CD4-positive, alpha-beta T cell (primary cell): Measurements from ENCODE around the gene PPFIBP2. TPM values are rescaled to one million over a fixed set of nuclear protein-coding genes. Genes with fewer than 3 reads are reported as not detected.

ENCODE experiments used
- ATAC-seq: fragments of 200-7000 bp; cut with Tn5 transposase; one replicate; pipeline ENCODE4 v1.10.0; 2022; ENCODE audit warnings: mild to moderate bottlenecking; ENCODE audit not compliant: poor library complexity
- CTCF ChIA-PET: fragments of 350-600 bp; sonication (Branson Sonifier 250); formaldehyde crosslinking; loops from one replicate; lab custom pipeline; 2021; ENCODE audit warnings: antibody characterized with exemption, inconsistent platforms; lab: Charles Lee
- POLR2A ChIA-PET: fragments of 350-600 bp; sonication (Branson Sonifier 250); formaldehyde crosslinking; loops from one replicate; lab custom pipeline; 2021; ENCODE audit warnings: antibody characterized with exemption, inconsistent platforms; lab: Charles Lee
- DNase-seq, 14 experiments: peaks; one replicate each; pipeline ENCODE4 v3.0.0-alpha.2; 2013 to 2020; ENCODE audit warnings: mixed read lengths in 2 of 14
- H3K27ac ChIP-seq, 2 donors: one replicate each; pipeline versions ENCODE4 v1.5.1 to v1.7.0; 2013; ENCODE audit warnings: low read length in 2 of 2, low read depth in 1 of 2, mild to moderate bottlenecking in 1 of 2
- H3K27me3 ChIP-seq, 2 experiments: 1 replicate in 1 of 2; 2 replicates in 1 of 2; pipeline versions ENCODE4 v1.6.1 to v1.7.0; 2013; ENCODE audit warnings: low read length in 2 of 2, control low read depth in 1 of 2, mild to moderate bottlenecking in 1 of 2, moderate library complexity in 1 of 2; ENCODE audit not compliant: insufficient read depth in 2 of 2, control insufficient read depth in 1 of 2
- H3K36me3 ChIP-seq: one replicate; pipeline ENCODE4 v1.6.1; 2013; ENCODE audit warnings: low read length, control low read depth; ENCODE audit not compliant: insufficient read depth
- H3K4me1 ChIP-seq: one replicate; pipeline ENCODE4 v1.6.1; 2013; ENCODE audit warnings: low read length, control low read depth; ENCODE audit not compliant: insufficient read depth
- H3K4me3 ChIP-seq: one replicate; pipeline ENCODE4 v1.5.1; 2013; ENCODE audit warnings: mild to moderate bottlenecking, low read length, moderate library complexity
- H3K9me3 ChIP-seq, 2 experiments: 1 replicate in 1 of 2; 2 replicates in 1 of 2; pipeline versions ENCODE4 v1.6.1 to v1.7.0; 2013; ENCODE audit warnings: low read length in 2 of 2, mild to moderate bottlenecking in 2 of 2, control low read depth in 1 of 2, moderate library complexity in 1 of 2; ENCODE audit not compliant: control insufficient read depth in 1 of 2, insufficient read depth in 1 of 2
- H3K27ac Mint-ChIP-seq: one replicate; pipeline ENCODE4 v1.8.0; 2020; ENCODE audit warnings: mixed read lengths
- H3K27me3 Mint-ChIP-seq: one replicate; pipeline ENCODE4 v1.8.0; 2021; ENCODE audit warnings: mixed read lengths
- H3K36me3 Mint-ChIP-seq: one replicate; pipeline ENCODE4 v1.8.0; 2021; ENCODE audit warnings: low read depth, mixed read lengths
- H3K4me1 Mint-ChIP-seq: one replicate; pipeline ENCODE4 v1.8.0; 2021; ENCODE audit warnings: low read depth, mixed read lengths
- H3K4me3 Mint-ChIP-seq: one replicate; pipeline ENCODE4 v1.8.0; 2020; ENCODE audit warnings: mild to moderate bottlenecking, mixed read lengths
- H3K9me3 Mint-ChIP-seq: one replicate; pipeline ENCODE4 v1.8.0; 2020; ENCODE audit warnings: mixed read lengths
- CTCF ChIP-seq: fragments of 200-600 bp; IDR thresholded peaks from one replicate; pipeline ENCODE4 v1.8.0; 2022; ENCODE audit warnings: antibody characterized with exemption, mild to moderate bottlenecking
- intact Hi-C, 2 experiments: fragments of 100-400 bp; cut with DNase I in 1 of 2; cut with micrococcal nuclease in 1 of 2; formaldehyde crosslinking; loops; one replicate each; pipeline versions ENCODE4 v1.15.1 to v1.9.0; 2023 to 2025; cut with DNase I, micrococcal nuclease
- total RNA-seq, 174 experiments: library from RNA in 2 of 174; stranded (reverse) in 2 of 174; gene quantifications; one replicate each; pipeline ENCODE4 v1.2.3 and lab custom pipeline; 2021 to 2026

Gene PPFIBP2
- total RNA-seq, 2 experiments from 2014 or later, result 27.0 to 35.9 TPM

GRCh38 chr11:7677796-7678201, 164.0 kb downstream of the PPFIBP2 start:
- POLR2A ChIA-PET, result no interaction called here
- H3K27ac Mint-ChIP-seq, result no peak overlapping the region

GRCh38 chr11:7683571-7683970, 169.8 kb downstream of the PPFIBP2 start:
- TF ChIP-seq CTCF, result no peak
- POLR2A ChIA-PET, result no interaction called here
- ATAC-seq, result no peak

More at GRCh38 chr11:7677796-7678201, 164.0 kb downstream of the PPFIBP2 start:
- Histone ChIP-seq H3K9me3 (peaks cover 0 to 7% of the 10 kb centered on the region in 2 experiments), H3K27me3 (peaks cover 24 to 60% of the 10 kb centered on the region in 2 experiments), H3K4me3 (no peak overlapping the region), H3K27ac (no peak overlapping the region), H3K4me1 (peaks cover 13% of the 10 kb centered on the region), H3K36me3 (no peaks in the 10 kb centered on the region)
- Mint-ChIP-seq H3K27me3 (peaks cover 74% of the 10 kb centered on the region), H3K4me1 (peaks cover 7% of the 10 kb centered on the region), H3K4me3 (no peak overlapping the region), H3K36me3 (no peaks in the 10 kb centered on the region), H3K9me3 (no peaks in the 10 kb centered on the region)
- intact Hi-C loops, result no loop called here
- CTCF ChIA-PET, result interaction anchor here (1.7 kb wide), 1 partner anchor 12 kb away, joined by 5 read pairs; no protein-coding TSS in a partner anchor
- ATAC-seq, result no peak
- no peak for DNase-seq
- TF ChIP-seq CTCF, result no peak

GRCh38 chr11:7686761-7687160, 173.0 kb downstream of the PPFIBP2 start:
- no peak for DNase-seq
- Mint-ChIP-seq H3K27ac (no peak overlapping the region), H3K4me3 (no peak overlapping the region), H3K4me1 (no peaks in the 10 kb centered on the region), H3K27me3 (peaks cover 31% of the 10 kb centered on the region), H3K9me3 (no peaks in the 10 kb centered on the region), H3K36me3 (no peaks in the 10 kb centered on the region)
- Histone ChIP-seq H3K4me3 (no peak overlapping the region), H3K9me3 (no peaks in the 10 kb centered on the region), H3K27me3 (peaks cover 3 to 15% of the 10 kb centered on the region in 2 experiments), H3K27ac (no peak overlapping the region), H3K4me1 (no peaks in the 10 kb centered on the region), H3K36me3 (no peaks in the 10 kb centered on the region)
- ATAC-seq, result no peak
- no peak for TF ChIP-seq CTCF
- POLR2A ChIA-PET, result no interaction called here
- intact Hi-C loops, result loop anchor here in 1 of 2 experiments (5.0 kb wide), 1 partner anchor 114 kb away; no protein-coding TSS in a partner anchor
- CTCF ChIA-PET, result interaction anchor here (0.8 to 1.2 kb wide), 2 partner anchors 8 to 10 kb away, joined by 3 read pairs; no protein-coding TSS in a partner anchor

More at GRCh38 chr11:7683571-7683970, 169.8 kb downstream of the PPFIBP2 start:
- H3K36me3 Mint-ChIP-seq, result no peaks in the 10 kb centered on the region
- no peaks in the 10 kb centered on the region for H3K9me3 ChIP-seq
- H3K27ac ChIP-seq, result no peak overlapping the region
- H3K27me3 ChIP-seq, result peaks cover 3 to 23% of the 10 kb centered on the region in 2 experiments
- H3K4me1 Mint-ChIP-seq, result no peaks in the 10 kb centered on the region
- H3K4me3 ChIP-seq, result no peak overlapping the region
- CTCF ChIA-PET, result no interaction called here
- no peak overlapping the region for H3K27ac Mint-ChIP-seq
- no peaks in the 10 kb centered on the region for H3K36me3 ChIP-seq
- H3K27me3 Mint-ChIP-seq, result peaks cover 29% of the 10 kb centered on the region
- no peak overlapping the region for H3K4me3 Mint-ChIP-seq
- H3K9me3 Mint-ChIP-seq, result no peaks in the 10 kb centered on the region
- no peaks in the 10 kb centered on the region for H3K4me1 ChIP-seq
- intact Hi-C loops, result no loop called here
- DNase-seq, result no peak
